ENCODE measurements around the gene NAA20. TPM values are rescaled to one million over a fixed set of nuclear protein-coding genes. Genes with fewer than 3 reads are reported as not detected.
"Not testable (repeated sequence)": the region's sequence is repeated elsewhere in the genome, so short reads cannot be mapped to it uniquely, and the experiment has no call there.

Gene NAA20
- total and polyA plus RNA-seq, 2 donors (not counting 1 experiment from before 2014, with no cell fraction given): 20.3 to 27.1 TPM

DNA sequence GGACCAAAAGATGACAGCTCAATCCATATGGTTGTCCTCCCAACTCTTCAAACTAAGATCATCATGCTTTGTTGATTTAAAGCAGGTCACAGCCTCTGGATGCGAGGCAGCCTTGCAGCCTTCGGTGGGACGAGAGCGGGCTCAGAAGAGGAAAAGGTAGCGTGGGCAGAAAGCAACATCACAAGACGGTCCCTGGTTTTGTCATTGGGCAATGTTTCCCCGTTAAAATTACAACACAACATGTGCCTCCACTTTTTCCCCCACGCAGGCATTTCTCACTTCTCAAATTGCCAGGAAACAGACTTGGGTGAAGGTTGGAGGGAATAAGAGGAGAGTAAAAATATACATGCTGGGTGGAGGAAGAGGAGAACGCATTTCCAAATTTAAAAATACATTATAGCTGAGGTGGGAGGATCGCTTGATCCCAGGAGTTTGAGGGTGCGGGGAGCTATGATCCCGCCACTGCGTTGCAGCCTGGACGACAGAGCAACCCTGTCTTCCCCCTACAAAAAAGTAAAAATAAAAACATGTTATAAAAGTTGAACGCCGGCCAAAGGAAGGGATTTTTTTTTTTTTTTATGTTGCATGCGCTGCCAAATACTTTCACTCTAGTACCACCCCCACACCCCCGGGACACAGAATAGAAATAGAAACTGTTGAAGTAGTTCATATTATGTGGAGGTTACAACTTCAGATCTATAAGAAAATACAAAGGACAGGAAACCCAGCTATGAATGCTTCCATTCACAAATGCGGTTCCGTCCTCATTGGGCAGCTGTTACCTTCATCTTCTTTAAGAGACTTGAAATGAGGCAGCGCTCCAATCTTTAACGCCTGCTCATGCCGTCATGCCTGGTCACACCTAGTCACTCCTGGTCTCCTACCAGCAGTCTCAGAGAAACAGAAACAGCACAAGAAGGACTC lies 13.9 kb upstream of the NAA20 start:
- Mint-ChIP-seq H3K27ac (no peak overlapping the region), H3K9me3 (ENCODE audit: insufficient read depth) (no peaks in the 10 kb centered on the region), H3K4me3 (peak overlapping the region; percentile 76), H3K4me1 (peaks cover 13% of the 10 kb centered on the region), H3K27me3 (peaks cover 44% of the 10 kb centered on the region)
- H3K9me3 ChIP-seq (ENCODE audit: control extremely low read depth in 1 of 3, control insufficient read depth in 2 of 3, insufficient read depth in 1 of 3, low read length in 2 of 3): no peaks in the 10 kb centered on the region
- H3K27me3 ChIP-seq (replicated peaks in 1 of 4; ENCODE audit: control extremely low read depth in 1 of 4, control insufficient read depth in 3 of 4, insufficient read depth in 4 of 4, low read length in 3 of 4): peaks cover 0 to 25% (median 1%) of the 10 kb centered on the region in 4 experiments
- H3K4me1 ChIP-seq (ENCODE audit: control insufficient read depth in 2 of 2, insufficient read depth in 2 of 2, low read length in 2 of 2): peaks cover 13 to 15% of the 10 kb centered on the region in 2 donors
- no peaks in the 10 kb centered on the region for H3K36me3 ChIP-seq (replicated peaks in 1 of 2; ENCODE audit: control extremely low read depth in 1 of 2, control insufficient read depth in 1 of 2, extremely low read depth in 1 of 2, insufficient read depth in 2 of 2, low read length in 1 of 2)
- H3K4me2 ChIP-seq (replicated peaks; ENCODE audit: low read depth, low read length, poor library complexity, severe bottlenecking): peak overlapping the region; percentile 66
- POLR2A ChIA-PET: no interaction called here
- no peaks in the 10 kb centered on the region for H3K79me2 ChIP-seq (ENCODE audit: control insufficient read depth, insufficient read depth, low read length)
- peak overlapping the region; percentile 48 for H2AFZ ChIP-seq (ENCODE audit: insufficient read depth, low read depth, low read length, poor library complexity, severe bottlenecking)
- H3K9ac ChIP-seq (ENCODE audit: low read length): peak overlapping the region; percentile 46
- peak; percentile 44 for DNase-seq
- CTCF ChIA-PET: interaction anchor here (0.7 to 0.9 kb wide), 3 partner anchors 9 to 297 kb away, joined by 3 to 5 read pairs (median 3); no protein-coding TSS in a partner anchor
- peak overlapping the region in 4 of 5 experiments; percentile 1 to 45 (median 28) for H3K4me3 ChIP-seq (ENCODE audit: control extremely low read depth in 1 of 5, extremely low read depth in 1 of 5, insufficient read depth in 1 of 5, low read depth in 2 of 5, low read length in 4 of 5)
- intact Hi-C loops (cut with micrococcal nuclease): no loop called here
- H3K27ac ChIP-seq (ENCODE audit: low read length in 2 of 2): no peak overlapping the region
- no peaks in the 10 kb centered on the region for H4K20me1 ChIP-seq (ENCODE audit: control insufficient read depth, insufficient read depth, low read length, poor library complexity, severe bottlenecking)
- 22% methylated on average over 10 of the region's 23 CpGs for WGBS (ENCODE audit: insufficient coverage)
- no peak for TF ChIP-seq EZH2 (IDR thresholded peaks at IDR 0.05; ENCODE audit: borderline replicate concordance, insufficient read depth, low read depth, low read length, poor library complexity, severe bottlenecking)
- TF ChIP-seq, protein P1, sequence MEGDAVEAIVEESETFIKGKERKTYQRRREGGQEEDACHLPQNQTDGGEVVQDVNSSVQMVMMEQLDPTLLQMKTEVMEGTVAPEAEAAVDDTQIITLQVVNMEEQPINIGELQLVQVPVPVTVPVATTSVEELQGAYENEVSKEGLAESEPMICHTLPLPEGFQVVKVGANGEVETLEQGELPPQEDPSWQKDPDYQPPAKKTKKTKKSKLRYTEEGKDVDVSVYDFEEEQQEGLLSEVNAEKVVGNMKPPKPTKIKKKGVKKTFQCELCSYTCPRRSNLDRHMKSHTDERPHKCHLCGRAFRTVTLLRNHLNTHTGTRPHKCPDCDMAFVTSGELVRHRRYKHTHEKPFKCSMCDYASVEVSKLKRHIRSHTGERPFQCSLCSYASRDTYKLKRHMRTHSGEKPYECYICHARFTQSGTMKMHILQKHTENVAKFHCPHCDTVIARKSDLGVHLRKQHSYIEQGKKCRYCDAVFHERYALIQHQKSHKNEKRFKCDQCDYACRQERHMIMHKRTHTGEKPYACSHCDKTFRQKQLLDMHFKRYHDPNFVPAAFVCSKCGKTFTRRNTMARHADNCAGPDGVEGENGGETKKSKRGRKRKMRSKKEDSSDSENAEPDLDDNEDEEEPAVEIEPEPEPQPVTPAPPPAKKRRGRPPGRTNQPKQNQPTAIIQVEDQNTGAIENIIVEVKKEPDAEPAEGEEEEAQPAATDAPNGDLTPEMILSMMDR (IDR thresholded peaks at IDR 0.05): no peak
- ATAC-seq (ENCODE audit: low read depth): peak; percentile 21

DNA sequence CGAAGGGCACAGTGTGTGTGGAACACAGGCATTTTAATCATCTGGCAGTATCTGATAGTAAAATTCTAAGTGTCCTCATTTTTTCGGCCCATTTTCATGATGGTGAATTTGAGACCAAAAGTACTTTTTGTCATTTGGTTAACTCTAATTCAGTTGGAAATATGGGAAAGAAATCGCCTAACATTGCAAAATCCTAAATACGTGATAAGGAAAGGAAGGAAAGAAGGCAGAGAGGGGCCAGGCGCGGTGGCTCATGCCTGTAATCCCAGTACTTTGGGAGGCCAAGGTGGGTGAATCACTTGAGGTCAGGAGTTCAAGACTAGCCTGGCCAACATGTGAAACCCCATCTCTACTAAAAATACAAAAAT lies 13.2 kb upstream of the NAA20 start:
- H3K9ac ChIP-seq (ENCODE audit: low read length): peak overlapping the region; percentile 46
- peak overlapping the region; percentile 76 for H3K4me3 Mint-ChIP-seq
- peak overlapping the region; percentile 66 for H3K4me2 ChIP-seq (replicated peaks; ENCODE audit: low read depth, low read length, poor library complexity, severe bottlenecking)
- peaks cover 13% of the 10 kb centered on the region for H3K4me1 Mint-ChIP-seq
- H3K27me3 Mint-ChIP-seq: peaks cover 45% of the 10 kb centered on the region
- H4K20me1 ChIP-seq (ENCODE audit: control insufficient read depth, insufficient read depth, low read length, poor library complexity, severe bottlenecking); H3K9me3 ChIP-seq (ENCODE audit: control extremely low read depth in 1 of 3, control insufficient read depth in 2 of 3, insufficient read depth in 1 of 3, low read length in 2 of 3); CTCF ChIA-PET; H3K79me2 ChIP-seq (ENCODE audit: control insufficient read depth, insufficient read depth, low read length); ATAC-seq (ENCODE audit: low read depth); DNase-seq; intact Hi-C loops (cut with micrococcal nuclease); H3K9me3 Mint-ChIP-seq (ENCODE audit: insufficient read depth); H3K27ac Mint-ChIP-seq; H3K27ac ChIP-seq (ENCODE audit: low read length in 2 of 2); H3K36me3 ChIP-seq (replicated peaks in 1 of 2; ENCODE audit: control extremely low read depth in 1 of 2, control insufficient read depth in 1 of 2, extremely low read depth in 1 of 2, insufficient read depth in 2 of 2, low read length in 1 of 2): not testable (repeated sequence)
- 95% methylated on average over 5 of the region's 6 CpGs for WGBS (ENCODE audit: insufficient coverage)
- peaks cover 13 to 15% of the 10 kb centered on the region in 2 donors for H3K4me1 ChIP-seq (ENCODE audit: control insufficient read depth in 2 of 2, insufficient read depth in 2 of 2, low read length in 2 of 2)
- H2AFZ ChIP-seq (ENCODE audit: insufficient read depth, low read depth, low read length, poor library complexity, severe bottlenecking): peak overlapping the region; percentile 48
- H3K4me3 ChIP-seq (ENCODE audit: control extremely low read depth in 1 of 5, extremely low read depth in 1 of 5, insufficient read depth in 1 of 5, low read depth in 2 of 5, low read length in 4 of 5): peak overlapping the region in 4 of 5 experiments; percentile 1 to 45 (median 28)
- POLR2A ChIA-PET: interaction anchor here (0.6 kb wide), 1 partner anchor 85 kb away, joined by 8 read pairs; no protein-coding TSS in a partner anchor
- H3K27me3 ChIP-seq (replicated peaks in 1 of 4; ENCODE audit: control extremely low read depth in 1 of 4, control insufficient read depth in 3 of 4, insufficient read depth in 4 of 4, low read length in 3 of 4): peaks cover 0 to 25% (median 1%) of the 10 kb centered on the region in 4 experiments
